ENCODE data around the gene TEF. TPM values are rescaled to one million over a fixed set of nuclear protein-coding genes. Genes with fewer than 3 reads are reported as not detected.

TEF gene
- total RNA-seq, 2 experiments from 2014 or later = 6.8 to 7.0 TPM

- no peaks in the 10 kb centered on the region for H4K20me1 ChIP-seq (ENCODE audit: insufficient read depth, low read length)
- H3K36me3 ChIP-seq (ENCODE audit: insufficient read depth, low read length) = 0 out of 2 replicates have a peak, but pooled peaks cover 5% of the 10 kb centered on the region
- H3K4me2 ChIP-seq (ENCODE audit: low read length) = peak overlapping the region; percentile 99
- H3K9me3 ChIP-seq (ENCODE audit: low read length) = no peaks in the 10 kb centered on the region
- BruUV-seq (replicated peaks) = no TSS peak
- intact Hi-C loops (cut with micrococcal nuclease; ENCODE audit: unreplicated experiment) = no loop called here
- TF ChIP-seq EZH2phosphoT487 (IDR thresholded peaks at IDR 0.05; ENCODE audit: borderline replicate concordance, low read depth, low read length) (no peak), CTCF (conservative IDR thresholded peaks at IDR 0.05; ENCODE audit: low read length) (no peak)
- H3K79me2 ChIP-seq (ENCODE audit: insufficient read depth, low read depth, low read length) = peaks cover 18% of the 10 kb centered on the region
- ChIA-PET CTCF (ENCODE audit: unreplicated experiment) (no interaction called here), POLR2A (interaction anchor here (1.1 to 1.5 kb wide), 2 partner anchors 37 to 67 kb away, joined by 3 to 4 read pairs; no protein-coding TSS in a partner anchor)
- H2AFZ ChIP-seq (ENCODE audit: low read length) = no peak overlapping the region
- peak overlapping the region; percentile 85 for H3K27ac ChIP-seq (ENCODE audit: low read depth, low read length, poor library complexity, severe bottlenecking)
- peaks cover 38% of the 10 kb centered on the region for H3K4me1 ChIP-seq (ENCODE audit: insufficient read depth, low read length, poor library complexity, severe bottlenecking)
- H3K9me2 ChIP-seq (ENCODE audit: insufficient read depth, low read length) = no peaks in the 10 kb centered on the region
- DNase-seq (ENCODE audit: low spot score) = no peak
- no peak overlapping the region for H3K4me3 ChIP-seq (ENCODE audit: low read depth, low read length, poor library complexity, severe bottlenecking)
These were observed 29.5 kb downstream of the TEF start for GRCh38 chr22:41411021-41411851.

- Histone ChIP-seq H3K79me2 (ENCODE audit: insufficient read depth, low read depth, low read length) (peaks cover 18% of the 10 kb centered on the region), H3K9me2 (ENCODE audit: insufficient read depth, low read length) (no peaks in the 10 kb centered on the region), H3K9me3 (ENCODE audit: low read length) (no peaks in the 10 kb centered on the region), H3K4me2 (ENCODE audit: low read length) (peak overlapping the region; percentile 99), H3K27ac (ENCODE audit: low read depth, low read length, poor library complexity, severe bottlenecking) (no peak overlapping the region), H3K4me3 (ENCODE audit: low read depth, low read length, poor library complexity, severe bottlenecking) (peak overlapping the region; percentile 80), H4K20me1 (ENCODE audit: insufficient read depth, low read length) (no peaks in the 10 kb centered on the region), H2AFZ (ENCODE audit: low read length) (no peak overlapping the region), H3K36me3 (ENCODE audit: insufficient read depth, low read length) (0 out of 2 replicates have a peak, but pooled peaks cover 5% of the 10 kb centered on the region), H3K4me1 (ENCODE audit: insufficient read depth, low read length, poor library complexity, severe bottlenecking) (peaks cover 30% of the 10 kb centered on the region)
- TF ChIP-seq EZH2phosphoT487 (IDR thresholded peaks at IDR 0.05; ENCODE audit: borderline replicate concordance, low read depth, low read length) = no peak
- no peak for TF ChIP-seq CTCF (conservative IDR thresholded peaks at IDR 0.05; ENCODE audit: low read length)
- no TSS peak for BruUV-seq (replicated peaks)
- DNase-seq (ENCODE audit: low spot score) = no peak
- POLR2A ChIA-PET = no interaction called here
- CTCF ChIA-PET (ENCODE audit: unreplicated experiment) = no interaction called here
- intact Hi-C loops (cut with micrococcal nuclease; ENCODE audit: unreplicated experiment) = no loop called here
These were observed 33.8 kb downstream of the TEF start for GRCh38 chr22:41415554-41415953.
